HG02870 (cell line): Measurements from ENCODE around the gene SLC49A3.
"Not testable (repeated sequence)": the region's sequence is repeated elsewhere in the genome, so short reads cannot be mapped to it uniquely, and the experiment has no call there.

Experiments used
- ATAC-seq: cut with Tn5 transposase; IDR thresholded peaks from one replicate; pipeline ENCODE4 v1.9.1; 2021; ENCODE audit warnings: mild to moderate bottlenecking, moderate library complexity; ENCODE audit not compliant: unreplicated experiment

The SLC49A3 gene

GRCh38 chr4:654871-655463 is 34.0 kb downstream of the SLC49A3 start:
- ATAC-seq, result no peak

- no peak for ATAC-seq
Measured at GRCh38 chr4:654503-654845, 34.5 kb downstream of the SLC49A3 start.

DNA sequence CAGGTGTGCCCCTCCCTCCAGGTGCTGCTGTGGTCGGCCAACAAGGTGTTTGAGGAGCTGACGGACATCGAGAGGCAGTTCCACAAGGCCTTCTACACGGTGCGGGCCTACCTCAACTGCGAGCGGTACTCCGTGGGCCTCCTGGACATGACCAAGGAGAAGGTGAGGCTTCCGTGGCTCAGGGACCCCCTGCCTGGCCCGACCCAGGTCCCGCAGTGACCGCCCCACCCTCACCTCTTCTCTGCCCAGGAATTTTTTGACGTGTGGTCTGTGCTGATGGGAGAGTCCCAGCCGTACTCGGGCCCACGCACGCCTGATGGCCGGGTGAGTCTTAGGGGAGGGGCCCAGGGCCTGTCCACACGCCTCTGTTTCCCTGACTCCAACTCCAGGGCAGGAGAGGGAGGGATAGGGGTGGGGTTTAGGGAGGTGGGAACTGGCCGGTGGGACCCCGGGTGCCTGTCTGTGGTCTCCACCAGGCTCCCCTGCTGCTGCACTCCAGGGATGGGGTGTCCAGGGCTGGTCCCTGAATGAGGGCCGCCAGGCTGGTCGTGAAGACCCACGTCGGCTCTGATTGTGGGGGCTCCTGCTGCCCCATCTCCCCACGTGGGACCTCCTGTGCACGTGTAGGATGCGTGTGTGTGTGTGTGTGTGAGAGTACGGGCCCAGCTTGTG is 35.0 kb downstream of the SLC49A3 start:
- no peak for ATAC-seq

DNA sequence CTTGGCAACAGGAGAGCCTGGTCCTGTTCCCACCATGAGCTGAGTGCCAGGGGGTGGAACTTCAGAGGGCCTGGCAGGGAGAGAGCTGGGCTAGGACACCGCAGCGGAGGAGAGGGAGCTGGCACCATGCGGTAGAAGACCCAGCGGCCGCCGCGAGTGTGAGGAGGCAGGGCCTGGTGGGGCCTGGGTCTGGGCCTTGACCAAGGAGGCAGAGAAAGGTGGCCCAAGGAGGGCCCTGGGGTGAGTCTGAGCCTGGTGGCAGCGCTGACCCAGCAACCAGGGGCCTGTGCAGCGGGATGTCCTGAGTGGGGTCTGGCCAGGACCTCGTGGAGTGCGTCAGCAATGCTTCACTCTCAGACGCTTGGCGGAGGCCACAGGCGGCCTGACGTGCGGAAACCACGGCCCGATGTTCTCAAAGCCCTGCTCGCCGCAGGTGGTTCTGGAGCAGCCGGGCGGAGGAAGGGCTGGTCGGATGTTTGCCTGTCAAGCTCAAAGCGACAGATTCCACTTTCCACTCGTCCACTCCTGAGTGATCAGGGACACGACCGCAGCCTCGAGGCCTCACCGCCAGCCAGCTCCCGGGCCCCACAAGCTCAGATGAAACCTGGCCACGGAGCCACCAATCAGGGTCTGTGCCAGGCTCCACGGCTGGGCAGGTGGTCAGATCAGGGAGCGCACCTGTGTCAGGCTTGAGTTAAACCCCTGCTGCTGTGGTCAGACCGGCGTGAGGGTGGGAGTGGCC is 35.7 kb downstream of the SLC49A3 start:
- no peak for ATAC-seq

- ATAC-seq, result no peak
Measured at GRCh38 chr4:651884-652642, 36.9 kb downstream of the SLC49A3 start.

DNA sequence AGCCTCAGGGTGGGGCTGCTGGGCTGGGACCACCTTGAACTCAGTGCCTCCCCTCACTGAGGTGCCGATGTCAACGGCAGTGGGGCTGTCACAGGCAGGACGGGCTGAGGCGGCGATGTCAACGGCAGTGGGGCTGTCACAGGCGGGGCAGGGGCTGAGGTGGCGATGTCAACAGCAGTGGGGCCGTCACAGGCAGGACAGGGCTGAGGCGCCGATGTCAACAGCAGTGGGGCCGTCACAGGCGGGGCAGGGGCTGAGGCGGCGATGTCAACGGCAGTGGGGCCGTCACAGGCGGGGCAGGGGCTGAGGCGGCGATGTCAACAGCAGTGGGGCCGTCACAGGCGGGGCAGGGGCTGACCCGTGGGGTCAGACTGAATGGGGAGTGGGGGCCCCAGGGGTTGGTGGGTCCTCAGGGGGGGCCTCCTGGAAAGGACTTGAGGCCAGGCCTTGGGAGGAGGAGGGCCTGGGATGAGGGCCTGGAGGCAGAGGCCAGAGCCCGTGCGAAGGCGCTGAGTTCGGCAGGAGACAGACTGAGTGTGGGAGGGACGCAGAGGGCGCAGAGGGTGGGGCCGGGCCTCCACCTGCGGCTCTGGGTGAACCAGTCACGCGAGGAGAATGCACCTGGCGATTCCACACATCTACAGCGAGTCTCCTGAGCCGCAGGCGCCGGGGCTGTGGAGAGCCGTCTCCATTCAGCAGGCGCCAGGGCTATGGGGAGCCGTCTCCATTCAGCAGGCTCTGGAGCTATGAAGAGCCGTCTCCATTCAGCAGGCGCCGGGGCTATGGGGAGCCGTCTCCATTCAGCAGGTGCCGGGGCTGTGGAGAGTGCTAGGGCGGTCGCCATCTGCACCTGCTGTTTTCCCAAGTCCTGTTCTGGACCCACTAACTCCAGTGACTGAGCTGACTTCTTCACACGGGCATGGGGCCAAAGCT is 37.7 kb downstream of the SLC49A3 start:
- ATAC-seq, result no peak

- ATAC-seq, result no peak
Measured at GRCh38 chr4:650461-650860, 38.5 kb downstream of the SLC49A3 start.

GRCh38 chr4:649751-650310 is 39.1 kb downstream of the SLC49A3 start:
- no peak for ATAC-seq

GRCh38 chr4:649293-649625 is 39.7 kb downstream of the SLC49A3 start:
- ATAC-seq, result no peak

GRCh38 chr4:648579-649292 is 40.2 kb downstream of the SLC49A3 start:
- ATAC-seq, result no peak

DNA sequence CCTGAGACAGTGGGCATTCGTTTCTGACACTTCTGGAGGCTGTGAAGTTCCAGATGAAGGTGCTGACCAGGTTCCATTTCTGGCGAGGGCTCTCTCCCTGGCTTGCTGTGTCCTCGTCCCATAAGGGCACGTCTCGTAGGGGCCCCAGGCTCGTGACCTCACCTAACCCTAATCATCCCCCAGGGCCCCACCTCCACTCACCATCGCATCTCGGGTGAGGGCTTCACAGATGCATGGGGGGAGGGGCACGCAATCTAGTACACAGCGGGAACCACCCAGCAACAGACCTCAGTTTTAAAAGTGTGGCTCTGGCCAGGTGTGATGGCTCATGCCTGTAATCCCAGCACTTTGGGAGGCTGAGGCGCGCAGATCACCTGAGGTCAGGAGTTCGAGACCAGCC is 41.5 kb downstream of the SLC49A3 start:
- ATAC-seq, result no peak

DNA sequence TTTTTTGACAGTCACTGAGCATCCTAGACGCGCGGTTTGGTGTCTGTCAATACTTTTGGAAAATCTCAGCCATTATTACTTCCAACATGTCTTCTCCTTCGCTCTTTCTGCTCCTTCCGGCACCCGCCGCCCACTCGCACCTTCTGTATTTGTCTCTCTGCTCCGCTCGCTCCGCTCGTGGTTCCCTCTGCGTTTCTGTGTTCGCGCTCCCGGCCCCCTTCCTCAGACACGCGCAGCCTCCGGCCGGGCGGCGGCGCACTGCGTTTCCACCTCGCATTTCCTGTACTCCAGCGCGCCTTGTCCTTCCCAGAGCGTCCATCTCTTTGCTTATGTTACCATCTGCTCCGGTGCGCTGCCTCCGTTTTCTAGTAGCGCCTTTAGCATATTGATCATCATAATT is 42.5 kb downstream of the SLC49A3 start:
- ATAC-seq, result no peak

- ATAC-seq, result not testable (repeated sequence)
Measured at GRCh38 chr4:642366-642765, 46.6 kb downstream of the SLC49A3 start.

GRCh38 chr4:637536-638280 is 51.2 kb downstream of the SLC49A3 start:
- no peak for ATAC-seq

- no peak for ATAC-seq
Measured at GRCh38 chr4:636628-637159, 52.3 kb downstream of the SLC49A3 start.

DNA sequence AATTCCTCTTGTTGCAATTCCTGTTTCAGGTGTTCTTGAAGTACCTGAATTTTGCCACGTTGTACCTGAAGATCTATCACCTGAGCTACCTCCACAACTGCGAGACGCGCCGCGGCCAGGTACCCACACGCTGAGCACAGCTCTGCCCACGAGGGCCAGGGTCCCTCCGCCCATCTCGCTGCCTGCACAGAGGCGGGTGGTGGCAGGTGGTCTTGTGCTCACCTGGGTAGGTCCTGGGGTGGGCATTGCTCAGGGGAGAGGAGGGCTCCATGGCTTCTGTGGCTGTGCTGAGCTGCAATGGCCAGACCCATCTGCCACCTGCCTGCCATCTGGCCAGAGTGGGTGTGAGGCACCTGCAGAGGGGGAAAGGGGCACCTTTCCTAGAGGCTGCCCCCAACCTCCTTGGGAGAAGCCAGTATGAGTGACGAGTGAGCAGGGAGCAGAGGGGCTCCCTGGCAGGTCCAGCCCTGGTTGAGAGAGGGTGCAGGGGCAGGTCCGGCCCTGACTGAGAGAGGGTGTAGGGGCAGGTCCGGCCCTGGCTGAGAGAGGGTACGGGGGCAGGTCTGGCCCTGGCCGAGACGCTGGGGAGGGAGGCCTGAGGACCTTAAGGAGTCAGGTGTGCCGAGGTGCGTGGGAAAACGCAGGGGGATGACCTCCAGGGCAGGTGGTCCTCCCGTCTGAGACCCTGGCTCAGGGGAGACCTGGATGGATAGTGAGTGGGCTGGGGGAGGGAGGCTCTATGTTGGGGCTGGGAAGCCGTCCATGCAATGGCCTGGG is 52.9 kb downstream of the SLC49A3 start:
- ATAC-seq, result no peak

- ATAC-seq, result not testable (repeated sequence)
Measured at GRCh38 chr4:635066-635835, 53.7 kb downstream of the SLC49A3 start.
